Stimulated activated CD8-positive, alpha-beta memory T cell treated with anti-CD3 and anti-CD28 coated beads, Interleukin-15, amount 100 ng/mL, for 1 hour (primary cell): ENCODE measurements around the gene ABCG4.
"Not testable (repeated sequence)": the region's sequence is repeated elsewhere in the genome, so short reads cannot be mapped to it uniquely, and the experiment has no call there.

Experiments
- DNase-seq: peaks from one replicate; pipeline ENCODE4 v3.0.0-alpha.2; 2020; ENCODE audit warnings: low read depth

ABCG4 gene

GRCh38 chr11:119149018-119149785 is at the start of gene ABCG4:
Gene ABCG4 (plus strand): TSS chr11:119149052. CDS start chr11:119149966, 914 bp downstream.
- no peak for DNase-seq

GRCh38 chr11:119099711-119100110 is 49.1 kb upstream of the ABCG4 start:
- DNase-seq = no peak

- DNase-seq = no peak
These were observed 48.4 kb upstream of the ABCG4 start for GRCh38 chr11:119100246-119100970.

GRCh38 chr11:119100994-119101758 is 47.7 kb upstream of the ABCG4 start:
- no peak for DNase-seq

- DNase-seq = peak; percentile 76
These were observed 47.0 kb upstream of the ABCG4 start, which contains the start of gene DPAGT1 for GRCh38 chr11:119101759-119102423. Gene DPAGT1 (minus strand): TSS chr11:119101853. CDS start chr11:119101655, 198 bp downstream.

- not testable (repeated sequence) for DNase-seq
These were observed 45.6 kb upstream of the ABCG4 start for GRCh38 chr11:119103161-119103664.

GRCh38 chr11:119103793-119104192 is 45.1 kb upstream of the ABCG4 start:
- no peak for DNase-seq

GRCh38 chr11:119106564-119107537 is 42.0 kb upstream of the ABCG4 start, which contains the start of gene C2CD2L:
Gene C2CD2L (plus strand): TSS chr11:119107344. CDS start chr11:119107742, 398 bp downstream.
- peak; percentile 70 for DNase-seq

- no peak for DNase-seq
These were observed 41.2 kb upstream of the ABCG4 start for GRCh38 chr11:119107538-119108145.

GRCh38 chr11:119108146-119108856 is 40.6 kb upstream of the ABCG4 start:
- no peak for DNase-seq

GRCh38 chr11:119108857-119109221 is 40.0 kb upstream of the ABCG4 start:
- no peak for DNase-seq

- no peak for DNase-seq
These were observed 39.0 kb upstream of the ABCG4 start for GRCh38 chr11:119109843-119110242.

- DNase-seq = no peak
These were observed 38.4 kb upstream of the ABCG4 start for GRCh38 chr11:119110439-119110838.

GRCh38 chr11:119111361-119111925 is 37.4 kb upstream of the ABCG4 start:
- DNase-seq = no peak

GRCh38 chr11:119112314-119113020 is 36.4 kb upstream of the ABCG4 start:
- no peak for DNase-seq

- DNase-seq = no peak
These were observed 35.1 kb upstream of the ABCG4 start for GRCh38 chr11:119113716-119114115.

GRCh38 chr11:119114351-119114750 is 34.5 kb upstream of the ABCG4 start:
- no peak for DNase-seq

- DNase-seq = no peak
These were observed 33.2 kb upstream of the ABCG4 start for GRCh38 chr11:119115484-119116234.
